WTC11 (cell line): Measurements from ENCODE around the gene SLC66A2. TPM values are rescaled to one million over a fixed set of nuclear protein-coding genes. Genes with fewer than 3 reads are reported as not detected.

Experiments used
- ATAC-seq: fragments of 200-7000 bp; cut with Tn5 transposase; 2 replicates; pipeline ENCODE4 v1.10.0; 2021; ENCODE audit warnings: mild to moderate bottlenecking, moderate library complexity
- CTCF ChIA-PET: fragments of 300-600 bp; sonication (Branson Sonifier 250); formaldehyde crosslinking; loops from one replicate; lab custom pipeline; 2021; ENCODE audit warnings: antibody characterized with exemption; lab: Charles Lee
- POLR2A ChIA-PET: fragments of 350-600 bp; sonication (Branson Sonifier 250); formaldehyde crosslinking; loops from one replicate; lab custom pipeline; 2021; ENCODE audit warnings: antibody characterized with exemption; lab: Charles Lee
- DNase-seq: peaks from one replicate; pipeline ENCODE4 v3.0.0; 2021; ENCODE audit warnings: low spot score
- H3K27ac Mint-ChIP-seq: 2 replicates; pipeline ENCODE4 v1.8.0; 2021; ENCODE audit warnings: mixed read lengths
- H3K27me3 Mint-ChIP-seq: 2 replicates; pipeline ENCODE4 v1.8.0; 2021; ENCODE audit warnings: low read depth, mild to moderate bottlenecking, moderate library complexity, mixed read lengths
- H3K36me3 Mint-ChIP-seq: 2 replicates; pipeline ENCODE4 v1.8.0; 2021; ENCODE audit warnings: mixed read lengths
- H3K4me1 Mint-ChIP-seq: 2 replicates; pipeline ENCODE4 v1.8.0; 2022; ENCODE audit warnings: mixed read lengths
- H3K4me3 Mint-ChIP-seq: 2 replicates; pipeline ENCODE4 v1.8.0; 2021; ENCODE audit warnings: mild to moderate bottlenecking, moderate library complexity, mixed read lengths
- H3K9me3 Mint-ChIP-seq: 2 replicates; pipeline ENCODE4 v1.8.0; 2021; ENCODE audit warnings: mixed read lengths
- ARID4B ChIP-seq: sonication (generic); formaldehyde crosslinking; IDR thresholded peaks from 2 replicates; pipeline ENCODE4 v1.8.0; 2023; ENCODE audit warnings: missing genetic modification reagents, mild to moderate bottlenecking, borderline replicate concordance
- GTF2I ChIP-seq: fragments of 250-450 bp; sonication (Bioruptor Pico); conservative IDR thresholded peaks from 2 replicates; pipeline ENCODE4 v1.4.0; 2021; ENCODE audit warnings: mild to moderate bottlenecking
- RELA ChIP-seq: sonication (generic); formaldehyde crosslinking; IDR thresholded peaks from 2 replicates; pipeline ENCODE4 v1.8.1; 2022; ENCODE audit warnings: missing genetic modification reagents, mild to moderate bottlenecking, borderline replicate concordance
- RORB ChIP-seq: fragments of 250-450 bp; sonication (Bioruptor Pico); IDR thresholded peaks from 2 replicates; pipeline ENCODE4 v1.9.0; 2021; ENCODE audit warnings: mild to moderate bottlenecking
- SMAD3 ChIP-seq: sonication (generic); formaldehyde crosslinking; IDR thresholded peaks from 2 replicates; pipeline ENCODE4 v1.8.0; 2022; ENCODE audit warnings: missing genetic modification reagents, mild to moderate bottlenecking, borderline replicate concordance
- SMAD4 ChIP-seq: sonication (generic); formaldehyde crosslinking; IDR thresholded peaks from 2 replicates; pipeline ENCODE4 v1.8.0; 2022; ENCODE audit warnings: mild to moderate bottlenecking, missing genetic modification reagents
- ZNF232 ChIP-seq: sonication (generic); formaldehyde crosslinking; IDR thresholded peaks from 2 replicates; pipeline ENCODE4 v1.8.0; 2022; ENCODE audit warnings: mild to moderate bottlenecking, missing genetic modification reagents
- ZNF317 ChIP-seq: sonication (generic); formaldehyde crosslinking; IDR thresholded peaks from 2 replicates; pipeline ENCODE4 v1.8.1; 2023; ENCODE audit warnings: low read depth, mild to moderate bottlenecking, moderate library complexity, missing genetic modification reagents, borderline replicate concordance
- ZNF416 ChIP-seq: fragments of 250-450 bp; sonication (Bioruptor Pico); IDR thresholded peaks from 2 replicates; pipeline ENCODE4 v1.9.0; 2021; ENCODE audit warnings: mild to moderate bottlenecking, inconsistent platforms
- ZNF423 ChIP-seq: fragments of 250-450 bp; sonication (Bioruptor Pico); IDR thresholded peaks from 2 replicates; pipeline ENCODE4 v2.1.2; 2022; ENCODE audit warnings: mild to moderate bottlenecking, moderate library complexity
- ZNF425 ChIP-seq: fragments of 250-450 bp; sonication (Bioruptor Pico); conservative IDR thresholded peaks from 2 replicates; pipeline ENCODE4 v1.9.0; 2021; ENCODE audit warnings: mild to moderate bottlenecking
- ZSCAN18 ChIP-seq: fragments of 250-450 bp; sonication (Bioruptor Pico); IDR thresholded peaks from 2 replicates; pipeline ENCODE4 v2.1.2; 2022; ENCODE audit warnings: mild to moderate bottlenecking, moderate library complexity
- total RNA-seq: library from RNA; stranded (reverse); gene quantifications from 3 replicates; pipeline ENCODE4 v1.2.3, GENCODE V29; 2021
- TF ChIP-seq, protein P1 (sequence below): sonication (generic); formaldehyde crosslinking; IDR thresholded peaks from 2 replicates; pipeline ENCODE4 v1.8.1; 2023; ENCODE audit warnings: mild to moderate bottlenecking, moderate library complexity, missing genetic modification reagents
- TF ChIP-seq, protein P2 (sequence below): sonication (generic); formaldehyde crosslinking; IDR thresholded peaks from 2 replicates; pipeline ENCODE4 v1.8.1; 2023; ENCODE audit warnings: mild to moderate bottlenecking, missing genetic modification reagents, moderate library complexity
- TF ChIP-seq, protein P3 (sequence below): sonication (generic); formaldehyde crosslinking; IDR thresholded peaks from 2 replicates; pipeline ENCODE4 v1.8.1; 2022; ENCODE audit warnings: mild to moderate bottlenecking, moderate library complexity, missing genetic modification reagents

Gene SLC66A2
- total RNA-seq, 1 experiment from 2014 or later: 20.9 TPM

- CTCF ChIA-PET: no interaction called here
- H3K27me3 Mint-ChIP-seq: no peaks in the 10 kb centered on the region; the same call in 1 of the 2 replicates
- H3K9me3 Mint-ChIP-seq: peaks cover 43% of the 10 kb centered on the region
- ATAC-seq (no peak), DNase-seq (no peak)
- TF ChIP-seq ZNF317 (CRISPR knock-in tag) (peak; percentile 98), RORB (CRISPR knock-in tag) (no peak)
- POLR2A ChIA-PET: no interaction called here
- peaks cover 19% of the 10 kb centered on the region for H3K4me1 Mint-ChIP-seq
- H3K36me3 Mint-ChIP-seq: peaks cover 33% of the 10 kb centered on the region
- no peak overlapping the region for H3K4me3 Mint-ChIP-seq
- no peak overlapping the region for H3K27ac Mint-ChIP-seq
Measured at GRCh38 chr18:79930020-79930642, 21.3 kb downstream of the SLC66A2 start.

GRCh38 chr18:79928563-79928960, 22.9 kb downstream of the SLC66A2 start:
- ATAC-seq: no peak
- Mint-ChIP-seq H3K4me3 (no peak overlapping the region), H3K9me3 (peaks cover 43% of the 10 kb centered on the region), H3K27me3 (no peaks in the 10 kb centered on the region; the same call in 1 of the 2 replicates), H3K36me3 (peaks cover 32% of the 10 kb centered on the region), H3K4me1 (peaks cover 11% of the 10 kb centered on the region), H3K27ac (no peak overlapping the region)
- ChIA-PET CTCF (no interaction called here), POLR2A (no interaction called here)
- DNase-seq: peak; percentile 6
- TF ChIP-seq RELA (CRISPR knock-in tag) (no peak), ZNF423 (no peak), ZSCAN18 (CRISPR knock-in tag) (no peak), SMAD3 (CRISPR knock-in tag) (no peak)
- TF ChIP-seq, protein P1, sequence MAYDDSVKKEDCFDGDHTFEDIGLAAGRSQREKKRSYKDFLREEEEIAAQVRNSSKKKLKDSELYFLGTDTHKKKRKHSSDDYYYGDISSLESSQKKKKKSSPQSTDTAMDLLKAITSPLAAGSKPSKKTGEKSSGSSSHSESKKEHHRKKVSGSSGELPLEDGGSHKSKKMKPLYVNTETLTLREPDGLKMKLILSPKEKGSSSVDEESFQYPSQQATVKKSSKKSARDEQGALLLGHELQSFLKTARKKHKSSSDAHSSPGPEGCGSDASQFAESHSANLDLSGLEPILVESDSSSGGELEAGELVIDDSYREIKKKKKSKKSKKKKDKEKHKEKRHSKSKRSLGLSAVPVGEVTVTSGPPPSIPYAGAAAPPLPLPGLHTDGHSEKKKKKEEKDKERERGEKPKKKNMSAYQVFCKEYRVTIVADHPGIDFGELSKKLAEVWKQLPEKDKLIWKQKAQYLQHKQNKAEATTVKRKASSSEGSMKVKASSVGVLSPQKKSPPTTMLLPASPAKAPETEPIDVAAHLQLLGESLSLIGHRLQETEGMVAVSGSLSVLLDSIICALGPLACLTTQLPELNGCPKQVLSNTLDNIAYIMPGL: no peak
- TF ChIP-seq, protein P2, sequence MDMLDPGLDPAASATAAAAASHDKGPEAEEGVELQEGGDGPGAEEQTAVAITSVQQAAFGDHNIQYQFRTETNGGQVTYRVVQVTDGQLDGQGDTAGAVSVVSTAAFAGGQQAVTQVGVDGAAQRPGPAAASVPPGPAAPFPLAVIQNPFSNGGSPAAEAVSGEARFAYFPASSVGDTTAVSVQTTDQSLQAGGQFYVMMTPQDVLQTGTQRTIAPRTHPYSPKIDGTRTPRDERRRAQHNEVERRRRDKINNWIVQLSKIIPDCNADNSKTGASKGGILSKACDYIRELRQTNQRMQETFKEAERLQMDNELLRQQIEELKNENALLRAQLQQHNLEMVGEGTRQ (CRISPR knock-in tag): no peak

GRCh38 chr18:79927607-79928562, 23.6 kb downstream of the SLC66A2 start:
- peaks cover 11% of the 10 kb centered on the region for H3K4me1 Mint-ChIP-seq
- POLR2A ChIA-PET: no interaction called here
- H3K9me3 Mint-ChIP-seq: peaks cover 40% of the 10 kb centered on the region
- no peak overlapping the region for H3K4me3 Mint-ChIP-seq
- ATAC-seq (0 out of 2 replicates have a peak, but pooled peaks have one; percentile 20), DNase-seq (peak; percentile 16)
- CTCF ChIA-PET: interaction anchor here (0.5 kb wide), 1 partner anchor 194 kb away, joined by 3 read pairs; no protein-coding TSS in a partner anchor
- no peaks in the 10 kb centered on the region; the same call in 1 of the 2 replicates for H3K27me3 Mint-ChIP-seq
- H3K27ac Mint-ChIP-seq: no peak overlapping the region
- peaks cover 28% of the 10 kb centered on the region for H3K36me3 Mint-ChIP-seq
- no peak for TF ChIP-seq ZNF425 (CRISPR knock-in tag)
- TF ChIP-seq, protein P3, sequence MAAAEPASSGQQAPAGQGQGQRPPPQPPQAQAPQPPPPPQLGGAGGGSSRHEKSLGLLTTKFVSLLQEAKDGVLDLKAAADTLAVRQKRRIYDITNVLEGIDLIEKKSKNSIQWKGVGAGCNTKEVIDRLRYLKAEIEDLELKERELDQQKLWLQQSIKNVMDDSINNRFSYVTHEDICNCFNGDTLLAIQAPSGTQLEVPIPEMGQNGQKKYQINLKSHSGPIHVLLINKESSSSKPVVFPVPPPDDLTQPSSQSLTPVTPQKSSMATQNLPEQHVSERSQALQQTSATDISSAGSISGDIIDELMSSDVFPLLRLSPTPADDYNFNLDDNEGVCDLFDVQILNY: no peak
- TF ChIP-seq SMAD4 (CRISPR knock-in tag): no peak
- TF ChIP-seq ZNF416 (CRISPR knock-in tag): no peak
- no peak for TF ChIP-seq GTF2I (CRISPR knock-in tag)
- TF ChIP-seq ZNF232 (CRISPR knock-in tag): no peak
- TF ChIP-seq ZSCAN18 (CRISPR knock-in tag): no peak
- no peak for TF ChIP-seq ARID4B (CRISPR knock-in tag)
